Esophagus squamous epithelium (tissue), 4 donors: ENCODE measurements around the gene C2orf42.

Experiments
- POLR2A ChIP-seq, 4 donors: fragments of 450-650 bp; IDR thresholded peaks; one replicate each; pipeline ENCODE4 v1.6.1; 2017; ENCODE audit warnings: antibody characterized with exemption in 4 of 4, mild to moderate bottlenecking in 4 of 4, moderate library complexity in 3 of 4
- TF ChIP-seq, protein P1 (sequence below), 6 experiments: fragments of 450-650 bp in 4 of 6; fragments of 200-600 bp in 2 of 6; sonication (generic) in 2 of 6; IDR thresholded peaks; one replicate each; pipeline ENCODE4 v1.5.1; 2016 to 2019; ENCODE audit warnings: antibody characterized with exemption in 6 of 6, mild to moderate bottlenecking in 4 of 6, moderate library complexity in 4 of 6

GRCh38 chr2:70121627-70122372, 69.0 kb downstream of the C2orf42 start:
- TF ChIP-seq POLR2A (IDR thresholded peaks at IDR 0.05), result no peak
- TF ChIP-seq, protein P1, sequence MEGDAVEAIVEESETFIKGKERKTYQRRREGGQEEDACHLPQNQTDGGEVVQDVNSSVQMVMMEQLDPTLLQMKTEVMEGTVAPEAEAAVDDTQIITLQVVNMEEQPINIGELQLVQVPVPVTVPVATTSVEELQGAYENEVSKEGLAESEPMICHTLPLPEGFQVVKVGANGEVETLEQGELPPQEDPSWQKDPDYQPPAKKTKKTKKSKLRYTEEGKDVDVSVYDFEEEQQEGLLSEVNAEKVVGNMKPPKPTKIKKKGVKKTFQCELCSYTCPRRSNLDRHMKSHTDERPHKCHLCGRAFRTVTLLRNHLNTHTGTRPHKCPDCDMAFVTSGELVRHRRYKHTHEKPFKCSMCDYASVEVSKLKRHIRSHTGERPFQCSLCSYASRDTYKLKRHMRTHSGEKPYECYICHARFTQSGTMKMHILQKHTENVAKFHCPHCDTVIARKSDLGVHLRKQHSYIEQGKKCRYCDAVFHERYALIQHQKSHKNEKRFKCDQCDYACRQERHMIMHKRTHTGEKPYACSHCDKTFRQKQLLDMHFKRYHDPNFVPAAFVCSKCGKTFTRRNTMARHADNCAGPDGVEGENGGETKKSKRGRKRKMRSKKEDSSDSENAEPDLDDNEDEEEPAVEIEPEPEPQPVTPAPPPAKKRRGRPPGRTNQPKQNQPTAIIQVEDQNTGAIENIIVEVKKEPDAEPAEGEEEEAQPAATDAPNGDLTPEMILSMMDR (IDR thresholded peaks at IDR 0.05), result no peak
